Measurements from ENCODE around the gene TAC4.

The TAC4 gene

GRCh38 chr17:49848019-49848473 is at the start of gene TAC4:
TAC4 (minus strand) TSS chr17:49848069; CDS start chr17:49848017, 52 bp downstream.
- no peak for DNase-seq (ENCODE audit: low read depth)

- DNase-seq (ENCODE audit: low read depth), result no peak
These were observed 49.0 kb upstream of the TAC4 start for GRCh38 chr17:49896860-49897259.

GRCh38 chr17:49896222-49896621 is 48.4 kb upstream of the TAC4 start:
- DNase-seq (ENCODE audit: low read depth), result no peak

GRCh38 chr17:49895812-49896211 is 47.9 kb upstream of the TAC4 start:
- DNase-seq (ENCODE audit: low read depth), result no peak

- DNase-seq (ENCODE audit: low read depth), result no peak
These were observed 46.9 kb upstream of the TAC4 start for GRCh38 chr17:49894761-49895160.

- DNase-seq (ENCODE audit: low read depth), result no peak
These were observed 44.0 kb upstream of the TAC4 start for GRCh38 chr17:49891694-49892389.

- DNase-seq (ENCODE audit: low read depth), result no peak
These were observed 43.4 kb upstream of the TAC4 start for GRCh38 chr17:49891271-49891670.

GRCh38 chr17:49890852-49891251 is 43.0 kb upstream of the TAC4 start:
- DNase-seq (ENCODE audit: low read depth), result no peak

- peak; percentile 18 for DNase-seq (ENCODE audit: low read depth)
These were observed 42.4 kb upstream of the TAC4 start for GRCh38 chr17:49890077-49890821.

- no peak for DNase-seq (ENCODE audit: low read depth)
These were observed 41.6 kb upstream of the TAC4 start for GRCh38 chr17:49889500-49889899.

GRCh38 chr17:49887744-49888360 is 40.0 kb upstream of the TAC4 start:
- no peak for DNase-seq (ENCODE audit: low read depth)

- no peak for DNase-seq (ENCODE audit: low read depth)
These were observed 39.3 kb upstream of the TAC4 start for GRCh38 chr17:49887086-49887743.

GRCh38 chr17:49886036-49886435 is 38.2 kb upstream of the TAC4 start:
- no peak for DNase-seq (ENCODE audit: low read depth)

- no peak for DNase-seq (ENCODE audit: low read depth)
These were observed 34.6 kb upstream of the TAC4 start for GRCh38 chr17:49882434-49882833.

GRCh38 chr17:49881054-49881402 is 33.2 kb upstream of the TAC4 start:
- no peak for DNase-seq (ENCODE audit: low read depth)

GRCh38 chr17:49880291-49881053 is 32.6 kb upstream of the TAC4 start:
- DNase-seq (ENCODE audit: low read depth), result no peak

- no peak for DNase-seq (ENCODE audit: low read depth)
These were observed 31.3 kb upstream of the TAC4 start for GRCh38 chr17:49878931-49879904.

GRCh38 chr17:49875685-49876084 is 27.8 kb upstream of the TAC4 start:
- DNase-seq (ENCODE audit: low read depth), result no peak

GRCh38 chr17:49874911-49875310 is 27.0 kb upstream of the TAC4 start:
- DNase-seq (ENCODE audit: low read depth), result no peak

GRCh38 chr17:49873926-49874325 is 26.1 kb upstream of the TAC4 start:
- DNase-seq (ENCODE audit: low read depth), result no peak

GRCh38 chr17:49873466-49873865 is 25.6 kb upstream of the TAC4 start:
- DNase-seq (ENCODE audit: low read depth), result no peak
